Glomerular endothelial cell (primary cell): ENCODE measurements around the gene ACOT7. TPM values are rescaled to one million over a fixed set of nuclear protein-coding genes. Genes with fewer than 3 reads are reported as not detected.
"Not testable (repeated sequence)": the region's sequence is repeated elsewhere in the genome, so short reads cannot be mapped to it uniquely, and the experiment has no call there.

Source experiments
- DNase-seq: peaks from one replicate; pipeline ENCODE4 v3.0.0-alpha.2; 2011; ENCODE audit warnings: low read depth, low spot score; ENCODE audit errors: extremely low read depth
- total RNA-seq: library from RNA; depleted of rRNA; stranded (reverse); fragments of >200 nt; gene quantifications from 2 replicates; pipeline ENCODE4 v1.2.3, GENCODE V29; 2015

The ACOT7 gene
- 84.0 and 102 TPM in 2 replicates for total RNA-seq

GRCh38 chr1:6393400-6394187 is at the start of gene ACOT7:
ACOT7 (minus strand) TSS chr1:6393767; CDS start chr1:6393399, 368 bp downstream.
- no peak for DNase-seq

GRCh38 chr1:6441586-6441985 is 48.0 kb upstream of the ACOT7 start:
- no peak for DNase-seq

- DNase-seq: no peak
Observed at GRCh38 chr1:6440198-6441126, 46.9 kb upstream of the ACOT7 start.

GRCh38 chr1:6438047-6438525 is 44.5 kb upstream of the ACOT7 start:
- no peak for DNase-seq

GRCh38 chr1:6437012-6437700 is 43.6 kb upstream of the ACOT7 start:
- DNase-seq: not testable (repeated sequence)

- DNase-seq: not testable (repeated sequence)
Observed at GRCh38 chr1:6436277-6436676, 42.7 kb upstream of the ACOT7 start.

GRCh38 chr1:6435547-6435946 is 42.0 kb upstream of the ACOT7 start:
- DNase-seq: no peak

GRCh38 chr1:6435129-6435528 is 41.6 kb upstream of the ACOT7 start:
- DNase-seq: no peak

GRCh38 chr1:6434186-6434585 is 40.6 kb upstream of the ACOT7 start:
- no peak for DNase-seq

- not testable (repeated sequence) for DNase-seq
Observed at GRCh38 chr1:6431645-6432579, 38.3 kb upstream of the ACOT7 start.

- not testable (repeated sequence) for DNase-seq
Observed at GRCh38 chr1:6429660-6430411, 36.3 kb upstream of the ACOT7 start.

GRCh38 chr1:6428453-6428852 is 34.9 kb upstream of the ACOT7 start:
- not testable (repeated sequence) for DNase-seq

GRCh38 chr1:6427441-6428390 is 34.1 kb upstream of the ACOT7 start:
- no peak for DNase-seq

GRCh38 chr1:6426972-6427350 is 33.4 kb upstream of the ACOT7 start:
- DNase-seq: no peak

- no peak for DNase-seq
Observed at GRCh38 chr1:6426277-6426971, 32.9 kb upstream of the ACOT7 start.

GRCh38 chr1:6425658-6426057 is 32.1 kb upstream of the ACOT7 start:
- DNase-seq: no peak
